ENCODE results near the gene LRRC4C. TPM values are rescaled to one million over a fixed set of nuclear protein-coding genes. Genes with fewer than 3 reads are reported as not detected.

Gene LRRC4C
- total RNA-seq, 1 donor from 2014 or later = 2.7 TPM

DNA sequence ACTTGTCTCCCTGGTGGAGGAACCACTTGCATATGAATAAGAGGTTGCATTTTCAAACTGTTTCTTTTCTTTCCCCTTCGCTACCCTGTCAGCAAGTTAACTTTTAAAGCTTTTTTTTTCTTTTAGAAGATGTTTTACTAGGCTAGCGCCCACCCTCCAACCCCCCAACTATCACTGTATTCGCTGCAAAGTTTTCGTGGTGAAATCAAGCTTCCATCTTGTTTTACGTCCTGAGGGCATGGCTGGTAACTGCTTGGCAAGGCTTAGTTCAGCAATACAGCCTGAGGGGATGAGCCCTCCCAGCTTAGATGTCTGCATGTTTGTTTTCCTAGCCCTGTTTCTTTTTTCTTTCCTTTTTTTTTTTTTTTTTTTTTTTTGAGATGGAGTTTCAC lies 1359.3 kb downstream of the LRRC4C start:
- H3K4me1 Mint-ChIP-seq = no peaks in the 10 kb centered on the region
- no peaks in the 10 kb centered on the region for H3K4me1 ChIP-seq
- TF ChIP-seq EZH2 (IDR thresholded peaks at IDR 0.05) = no peak
- no peak for TF ChIP-seq EZH2phosphoT487 (IDR thresholded peaks at IDR 0.05)
- TF ChIP-seq, protein P1, sequence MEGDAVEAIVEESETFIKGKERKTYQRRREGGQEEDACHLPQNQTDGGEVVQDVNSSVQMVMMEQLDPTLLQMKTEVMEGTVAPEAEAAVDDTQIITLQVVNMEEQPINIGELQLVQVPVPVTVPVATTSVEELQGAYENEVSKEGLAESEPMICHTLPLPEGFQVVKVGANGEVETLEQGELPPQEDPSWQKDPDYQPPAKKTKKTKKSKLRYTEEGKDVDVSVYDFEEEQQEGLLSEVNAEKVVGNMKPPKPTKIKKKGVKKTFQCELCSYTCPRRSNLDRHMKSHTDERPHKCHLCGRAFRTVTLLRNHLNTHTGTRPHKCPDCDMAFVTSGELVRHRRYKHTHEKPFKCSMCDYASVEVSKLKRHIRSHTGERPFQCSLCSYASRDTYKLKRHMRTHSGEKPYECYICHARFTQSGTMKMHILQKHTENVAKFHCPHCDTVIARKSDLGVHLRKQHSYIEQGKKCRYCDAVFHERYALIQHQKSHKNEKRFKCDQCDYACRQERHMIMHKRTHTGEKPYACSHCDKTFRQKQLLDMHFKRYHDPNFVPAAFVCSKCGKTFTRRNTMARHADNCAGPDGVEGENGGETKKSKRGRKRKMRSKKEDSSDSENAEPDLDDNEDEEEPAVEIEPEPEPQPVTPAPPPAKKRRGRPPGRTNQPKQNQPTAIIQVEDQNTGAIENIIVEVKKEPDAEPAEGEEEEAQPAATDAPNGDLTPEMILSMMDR (IDR thresholded peaks at IDR 0.05) = no peak
- H3K9me3 ChIP-seq (ENCODE audit: low read depth) = no peaks in the 10 kb centered on the region
- H3K27ac Mint-ChIP-seq = no peak overlapping the region
- H3K9ac ChIP-seq = no peak overlapping the region
- H3K79me2 ChIP-seq (ENCODE audit: low read depth) = no peaks in the 10 kb centered on the region
- peaks cover 10% of the 10 kb centered on the region for H3K9me3 Mint-ChIP-seq
- no peak overlapping the region for H3K27ac ChIP-seq
- peak overlapping the region; percentile 58 for H2AFZ ChIP-seq (replicated peaks)
- no peaks in the 10 kb centered on the region for H3K36me3 Mint-ChIP-seq
- no peak for DNase-seq (ENCODE audit: low spot score)
- no peak overlapping the region for H3K4me3 ChIP-seq
- H3K27me3 ChIP-seq = no peaks in the 10 kb centered on the region
- no peak overlapping the region for H3K4me3 Mint-ChIP-seq
- no peaks in the 10 kb centered on the region for H3K36me3 ChIP-seq
- no peaks in the 10 kb centered on the region for H3K27me3 Mint-ChIP-seq (ENCODE audit: insufficient read depth, low read depth)
- no peaks in the 10 kb centered on the region for H4K20me1 ChIP-seq (ENCODE audit: low read depth)
- H3F3A ChIP-seq (ENCODE audit: low read depth) = no peaks in the 10 kb centered on the region
- no peak overlapping the region for H3K4me2 ChIP-seq

DNA sequence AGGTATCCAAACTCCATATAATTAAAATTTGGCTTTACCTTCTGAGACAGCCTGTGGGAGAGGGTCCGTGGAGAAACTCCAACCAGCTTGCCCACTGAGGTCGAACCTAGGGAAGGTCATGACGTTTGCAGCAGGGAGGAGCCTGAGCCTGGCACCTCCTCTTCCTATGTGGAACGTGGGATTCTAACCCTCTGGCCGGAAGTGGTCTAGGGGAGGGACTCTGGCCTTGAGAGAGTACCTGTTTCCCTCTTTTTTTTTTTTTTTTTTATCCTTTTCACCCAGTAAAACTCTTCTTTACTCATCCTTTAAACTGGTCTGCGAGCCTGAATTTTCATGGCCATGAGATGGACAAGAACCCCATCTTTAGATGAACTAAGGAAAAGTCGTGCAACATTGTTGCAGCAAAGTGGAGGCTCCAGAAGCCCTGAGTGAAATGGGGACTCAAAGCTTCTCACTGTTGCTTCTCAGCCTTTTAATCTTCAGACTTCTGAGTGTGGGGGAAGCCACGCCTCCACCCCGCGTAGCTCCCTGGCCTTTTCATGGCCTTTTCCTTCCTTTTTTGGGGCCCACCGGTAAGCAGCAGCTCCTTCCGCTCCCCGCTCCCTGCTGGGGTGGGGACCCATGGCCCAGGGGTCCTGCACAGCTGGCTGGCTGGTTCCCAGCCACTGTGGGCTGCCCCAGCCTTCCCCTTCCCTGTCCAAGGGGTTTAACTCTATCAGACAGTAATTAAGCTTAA lies 1359.9 kb downstream of the LRRC4C start:
- Histone ChIP-seq H3K4me2 (no peak overlapping the region), H3K79me2 (ENCODE audit: low read depth) (no peaks in the 10 kb centered on the region), H3K9ac (no peak overlapping the region), H3K4me1 (no peaks in the 10 kb centered on the region), H3K27ac (no peak overlapping the region), H2AFZ (replicated peaks) (peak overlapping the region; percentile 58), H3K4me3 (no peak overlapping the region), H3K27me3 (no peaks in the 10 kb centered on the region), H3F3A (ENCODE audit: low read depth) (no peaks in the 10 kb centered on the region), H3K36me3 (no peaks in the 10 kb centered on the region), H4K20me1 (ENCODE audit: low read depth) (no peaks in the 10 kb centered on the region), H3K9me3 (ENCODE audit: low read depth) (no peaks in the 10 kb centered on the region)
- H3K27ac Mint-ChIP-seq = no peak overlapping the region
- DNase-seq (ENCODE audit: low spot score) = no peak
- H3K4me1 Mint-ChIP-seq = no peaks in the 10 kb centered on the region
- no peaks in the 10 kb centered on the region for H3K27me3 Mint-ChIP-seq (ENCODE audit: insufficient read depth, low read depth)
- TF ChIP-seq EZH2phosphoT487 (IDR thresholded peaks at IDR 0.05) (no peak), EZH2 (IDR thresholded peaks at IDR 0.05) (no peak)
- TF ChIP-seq, protein P1 (IDR thresholded peaks at IDR 0.05) = no peak
- no peaks in the 10 kb centered on the region for H3K36me3 Mint-ChIP-seq
- peaks cover 10% of the 10 kb centered on the region for H3K9me3 Mint-ChIP-seq
- H3K4me3 Mint-ChIP-seq = no peak overlapping the region

DNA sequence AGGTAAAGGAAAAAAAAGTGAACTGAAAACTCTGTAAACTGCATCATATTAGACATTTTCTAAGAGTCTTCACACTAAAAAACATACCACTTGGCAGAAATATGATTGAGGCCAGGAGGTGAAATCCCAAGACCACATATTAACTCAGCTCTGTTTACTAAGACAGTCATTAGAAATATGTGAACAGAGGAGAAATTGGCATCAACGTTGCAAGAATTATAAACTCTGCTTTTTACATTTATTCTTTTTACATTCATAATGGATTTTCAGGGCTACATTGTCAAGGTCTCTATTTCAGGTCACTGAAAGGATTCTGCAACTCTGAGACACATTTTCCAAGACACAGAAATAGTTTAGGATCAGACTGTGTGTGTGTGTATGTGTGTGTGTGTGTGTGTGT lies 1364.0 kb downstream of the LRRC4C start:
- Histone ChIP-seq H3K4me1 (no peaks in the 10 kb centered on the region), H3F3A (ENCODE audit: low read depth) (no peaks in the 10 kb centered on the region), H3K36me3 (no peaks in the 10 kb centered on the region), H3K4me2 (no peak overlapping the region), H2AFZ (replicated peaks) (no peak overlapping the region), H3K9ac (no peak overlapping the region), H3K27me3 (no peaks in the 10 kb centered on the region), H3K9me3 (ENCODE audit: low read depth) (no peaks in the 10 kb centered on the region), H4K20me1 (ENCODE audit: low read depth) (no peaks in the 10 kb centered on the region), H3K4me3 (no peak overlapping the region), H3K27ac (no peak overlapping the region), H3K79me2 (ENCODE audit: low read depth) (no peaks in the 10 kb centered on the region)
- no peaks in the 10 kb centered on the region for H3K4me1 Mint-ChIP-seq
- TF ChIP-seq EZH2 (IDR thresholded peaks at IDR 0.05) (no peak), EZH2phosphoT487 (IDR thresholded peaks at IDR 0.05) (no peak)
- TF ChIP-seq, protein P1 (IDR thresholded peaks at IDR 0.05) = no peak
- no peaks in the 10 kb centered on the region for H3K27me3 Mint-ChIP-seq (ENCODE audit: insufficient read depth, low read depth)
- H3K4me3 Mint-ChIP-seq = no peak overlapping the region
- no peaks in the 10 kb centered on the region for H3K9me3 Mint-ChIP-seq
- H3K36me3 Mint-ChIP-seq = no peaks in the 10 kb centered on the region
- DNase-seq (ENCODE audit: low spot score) = no peak
- H3K27ac Mint-ChIP-seq = no peak overlapping the region
